WERI-Rb-1 (cell line): ENCODE results near the gene GRIK2.

ENCODE experiments used
- DNase-seq: peaks from one replicate; pipeline ENCODE4 v3.0.0-alpha.2; 2020
- H3K27ac ChIP-seq: fragments of 250-450 bp; sonication (Bioruptor Pico); 2 replicates; pipeline ENCODE4 v1.5.1; 2020; ENCODE audit warnings: mild to moderate bottlenecking, moderate library complexity
- H3K27me3 ChIP-seq: fragments of 250-450 bp; sonication (Bioruptor Pico); 2 replicates; pipeline ENCODE4 v1.5.1; 2021; ENCODE audit warnings: mild to moderate bottlenecking, low read depth, moderate library complexity; ENCODE audit not compliant: insufficient read depth, severe bottlenecking
- H3K36me3 ChIP-seq: fragments of 250-450 bp; sonication (Bioruptor Pico); 2 replicates; pipeline ENCODE4 v1.5.1; 2020; ENCODE audit warnings: mild to moderate bottlenecking, moderate library complexity
- H3K4me3 ChIP-seq: 2 replicates; pipeline ENCODE4 v1.5.1; 2011; ENCODE audit warnings: low read depth, mild to moderate bottlenecking, control low read depth, low read length
- H3K9me3 ChIP-seq: fragments of 250-450 bp; sonication (Bioruptor Pico); 2 replicates; pipeline ENCODE4 v1.5.1; 2021; ENCODE audit warnings: mild to moderate bottlenecking, moderate library complexity; ENCODE audit not compliant: severe bottlenecking
- TF ChIP-seq, protein P1 (sequence below): IDR thresholded peaks from 2 replicates; pipeline ENCODE4 v1.5.1; 2011; ENCODE audit warnings: low read depth, mild to moderate bottlenecking, control low read depth, inconsistent platforms, low read length

The GRIK2 gene

DNA sequence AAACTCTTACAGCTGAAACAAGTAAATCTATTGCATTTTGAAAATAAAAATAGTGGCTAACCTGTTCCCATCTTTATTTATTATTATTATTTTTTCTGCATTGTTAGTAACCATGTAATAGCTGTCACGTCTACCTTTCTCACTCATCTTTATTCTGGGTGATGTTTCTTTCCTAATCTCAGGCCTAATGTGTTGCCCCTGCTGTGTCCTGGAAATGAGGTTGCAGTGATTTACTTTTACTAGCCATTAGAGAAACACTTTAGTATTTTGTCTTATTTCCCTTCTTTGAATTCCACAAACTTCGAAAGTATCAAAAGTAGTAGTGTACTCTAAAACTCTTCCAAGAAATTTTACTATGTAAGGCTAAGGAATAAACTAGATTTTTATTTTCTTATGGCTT, 546.9 kb downstream of the GRIK2 start:
- Histone ChIP-seq H3K36me3 (no peaks in the 10 kb centered on the region), H3K4me3 (no peak overlapping the region), H3K27ac (no peak overlapping the region), H3K9me3 (no peaks in the 10 kb centered on the region), H3K27me3 (no peaks in the 10 kb centered on the region)
- DNase-seq = no peak
- TF ChIP-seq, protein P1, sequence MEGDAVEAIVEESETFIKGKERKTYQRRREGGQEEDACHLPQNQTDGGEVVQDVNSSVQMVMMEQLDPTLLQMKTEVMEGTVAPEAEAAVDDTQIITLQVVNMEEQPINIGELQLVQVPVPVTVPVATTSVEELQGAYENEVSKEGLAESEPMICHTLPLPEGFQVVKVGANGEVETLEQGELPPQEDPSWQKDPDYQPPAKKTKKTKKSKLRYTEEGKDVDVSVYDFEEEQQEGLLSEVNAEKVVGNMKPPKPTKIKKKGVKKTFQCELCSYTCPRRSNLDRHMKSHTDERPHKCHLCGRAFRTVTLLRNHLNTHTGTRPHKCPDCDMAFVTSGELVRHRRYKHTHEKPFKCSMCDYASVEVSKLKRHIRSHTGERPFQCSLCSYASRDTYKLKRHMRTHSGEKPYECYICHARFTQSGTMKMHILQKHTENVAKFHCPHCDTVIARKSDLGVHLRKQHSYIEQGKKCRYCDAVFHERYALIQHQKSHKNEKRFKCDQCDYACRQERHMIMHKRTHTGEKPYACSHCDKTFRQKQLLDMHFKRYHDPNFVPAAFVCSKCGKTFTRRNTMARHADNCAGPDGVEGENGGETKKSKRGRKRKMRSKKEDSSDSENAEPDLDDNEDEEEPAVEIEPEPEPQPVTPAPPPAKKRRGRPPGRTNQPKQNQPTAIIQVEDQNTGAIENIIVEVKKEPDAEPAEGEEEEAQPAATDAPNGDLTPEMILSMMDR = no peak

DNA sequence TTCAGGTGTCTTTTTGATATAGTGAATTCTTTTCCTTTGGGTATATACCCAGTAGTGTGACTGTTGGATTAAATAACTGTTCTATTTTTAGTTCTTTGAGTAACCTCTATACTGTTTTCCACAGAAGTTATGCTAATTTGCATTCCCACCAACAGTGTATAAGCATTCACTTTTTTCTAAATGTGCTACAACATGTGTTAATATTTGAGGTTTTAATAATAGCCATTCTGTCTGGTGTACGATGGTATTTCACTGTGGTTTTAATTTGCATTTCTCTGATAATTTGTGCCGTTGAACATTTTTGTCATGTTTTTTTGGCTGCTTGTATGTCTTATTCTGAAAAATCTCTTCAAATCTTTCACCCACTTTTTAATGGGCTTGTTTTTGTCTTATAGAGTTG, 563.5 kb downstream of the GRIK2 start:
- no peaks in the 10 kb centered on the region for H3K27me3 ChIP-seq
- H3K27ac ChIP-seq = no peak overlapping the region
- no peaks in the 10 kb centered on the region for H3K36me3 ChIP-seq
- no peaks in the 10 kb centered on the region for H3K9me3 ChIP-seq
- DNase-seq = no peak
- TF ChIP-seq, protein P1 = no peak
- H3K4me3 ChIP-seq = no peak overlapping the region

DNA sequence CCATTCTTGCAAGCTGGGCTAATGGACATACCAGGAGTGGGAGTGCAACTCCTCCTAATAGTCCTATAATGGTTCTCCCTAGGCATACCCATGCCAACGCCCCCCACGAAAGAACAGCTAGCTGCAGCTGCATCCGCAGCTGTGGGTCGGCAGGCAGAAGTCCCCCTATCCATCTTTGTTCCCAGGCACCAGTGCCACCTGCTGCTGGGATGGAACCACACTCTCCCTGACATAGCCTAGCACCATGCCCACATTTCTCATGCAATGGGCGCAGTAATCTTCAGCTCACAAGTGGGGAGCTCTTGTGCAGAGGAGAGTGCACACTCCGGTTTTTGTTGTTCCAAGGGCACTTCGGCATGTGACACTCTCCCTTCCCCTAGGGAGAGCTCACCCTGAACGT, 567.8 kb downstream of the GRIK2 start:
- TF ChIP-seq, protein P1 = no peak

DNA sequence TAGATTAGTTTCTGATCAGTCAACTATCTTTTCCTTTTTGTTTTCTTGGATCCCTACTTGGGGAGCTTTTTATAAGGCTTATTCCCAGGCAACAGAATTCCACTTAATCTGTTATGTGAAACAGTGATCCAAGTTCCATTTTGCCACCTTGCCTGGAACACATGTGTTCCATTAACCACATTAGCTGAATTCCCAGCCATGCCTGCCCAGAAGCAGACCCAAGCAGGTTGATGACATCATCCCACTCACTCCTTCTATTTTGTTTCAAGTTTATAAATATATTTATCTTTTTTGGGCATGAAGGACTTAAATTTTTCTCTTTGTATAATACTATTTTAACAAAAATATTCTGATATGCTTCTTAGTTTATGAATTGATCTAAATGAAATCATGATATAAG, 587.4 kb downstream of the GRIK2 start:
- no peak overlapping the region for H3K4me3 ChIP-seq
- DNase-seq = no peak
- no peak overlapping the region for H3K27ac ChIP-seq
- H3K27me3 ChIP-seq = no peaks in the 10 kb centered on the region
- TF ChIP-seq, protein P1 = no peak
- H3K9me3 ChIP-seq = no peaks in the 10 kb centered on the region
- H3K36me3 ChIP-seq = no peaks in the 10 kb centered on the region

More for the DNA sequence above, 567.8 kb downstream of the GRIK2 start:
- Histone ChIP-seq H3K4me3 (no peak overlapping the region), H3K27me3 (no peaks in the 10 kb centered on the region), H3K36me3 (no peaks in the 10 kb centered on the region), H3K27ac (no peak overlapping the region), H3K9me3 (no peaks in the 10 kb centered on the region)
- no peak for DNase-seq

DNA sequence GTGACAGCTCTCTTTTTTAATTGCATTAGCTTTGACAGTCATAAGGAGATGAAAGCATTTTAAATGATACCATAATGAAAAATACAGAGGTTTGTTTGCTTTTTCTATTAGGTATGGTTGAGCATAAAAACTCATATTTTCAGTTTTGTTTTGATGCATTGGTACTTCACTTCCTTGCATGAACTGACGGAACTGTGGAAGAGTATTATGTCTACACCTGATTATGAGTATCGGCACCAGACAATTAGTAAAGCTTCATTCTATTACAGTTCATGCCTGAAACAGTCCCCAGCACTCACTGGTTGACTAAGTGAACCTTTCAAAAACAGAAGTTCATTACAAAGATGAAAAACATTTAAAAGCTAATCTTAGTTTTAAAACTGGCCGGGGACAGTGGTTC, 593.0 kb downstream of the GRIK2 start:
- TF ChIP-seq, protein P1 = no peak
- Histone ChIP-seq H3K36me3 (no peaks in the 10 kb centered on the region), H3K27me3 (no peaks in the 10 kb centered on the region), H3K4me3 (no peak overlapping the region), H3K27ac (no peak overlapping the region), H3K9me3 (no peaks in the 10 kb centered on the region)
- no peak for DNase-seq

DNA sequence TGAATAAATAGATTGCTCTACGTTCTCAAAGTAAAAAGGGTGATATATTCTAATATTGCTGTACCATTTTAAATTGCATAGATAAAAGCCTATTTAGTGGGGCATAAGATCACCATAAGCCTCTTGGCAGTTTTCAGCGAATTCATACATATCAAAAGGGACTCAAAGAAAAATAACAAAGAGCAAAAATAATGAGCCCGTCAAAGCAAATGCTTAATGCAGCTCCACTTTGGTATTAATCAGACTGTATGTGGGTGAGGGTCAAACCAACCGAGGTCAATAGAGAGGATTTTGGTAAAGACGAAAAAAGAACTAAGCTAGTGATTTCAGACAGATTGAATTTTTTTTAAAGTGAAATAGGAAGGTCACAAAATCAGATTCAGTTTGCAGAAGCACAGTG, 598.8 kb downstream of the GRIK2 start:
- Histone ChIP-seq H3K27ac (no peak overlapping the region), H3K36me3 (no peaks in the 10 kb centered on the region), H3K9me3 (no peaks in the 10 kb centered on the region), H3K4me3 (no peak overlapping the region), H3K27me3 (no peaks in the 10 kb centered on the region)
- no peak for DNase-seq
- TF ChIP-seq, protein P1 = no peak
